Measurements from ENCODE around the gene MAP7.
"Not testable (repeated sequence)": the region's sequence is repeated elsewhere in the genome, so short reads cannot be mapped to it uniquely, and the experiment has no call there.

The MAP7 gene

GRCh38 chr6:136586295-136586694 lies 36.1 kb upstream of the MAP7 start:
- no peak for DNase-seq

DNA sequence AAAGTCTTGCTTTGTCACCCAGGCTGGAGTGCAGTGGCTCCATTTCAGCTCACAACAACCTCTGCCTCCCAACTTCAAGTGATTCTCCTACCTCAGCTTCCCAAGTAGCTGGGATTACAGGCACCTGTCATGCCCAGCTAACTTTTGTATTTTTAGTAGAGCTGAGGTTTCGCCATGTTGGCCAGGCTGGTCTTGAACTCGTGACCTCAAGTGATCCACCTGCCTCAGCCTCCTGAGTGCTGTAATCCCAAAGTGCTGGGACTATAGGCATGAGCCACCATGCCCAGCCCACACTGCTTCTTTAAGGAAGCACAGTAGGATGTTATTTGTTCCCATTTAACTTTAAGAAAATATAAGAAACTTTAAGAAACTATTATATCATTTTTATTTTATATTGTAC lies 35.3 kb upstream of the MAP7 start:
- not testable (repeated sequence) for H3K9me3 ChIP-seq (ENCODE audit: control insufficient read depth, low read length); DNase-seq; H3K4me3 ChIP-seq (ENCODE audit: insufficient read depth, low read depth, low read length, poor library complexity, severe bottlenecking); H3K27ac ChIP-seq (ENCODE audit: insufficient read depth, low read length, poor library complexity, severe bottlenecking); H3K27me3 ChIP-seq (replicated peaks; ENCODE audit: control insufficient read depth, insufficient read depth, low read length, poor library complexity, severe bottlenecking); H3K4me1 ChIP-seq (ENCODE audit: control insufficient read depth, insufficient read depth, low read length, poor library complexity, severe bottlenecking)
- H3K36me3 ChIP-seq (ENCODE audit: control insufficient read depth, insufficient read depth, low read length): peaks cover 43% of the 10 kb centered on the region

More at GRCh38 chr6:136586295-136586694, 36.1 kb upstream of the MAP7 start:
- Histone ChIP-seq H3K36me3 (ENCODE audit: control insufficient read depth, insufficient read depth, low read length) (peaks cover 39% of the 10 kb centered on the region), H3K27ac (ENCODE audit: insufficient read depth, low read length, poor library complexity, severe bottlenecking) (no peak overlapping the region), H3K4me1 (ENCODE audit: control insufficient read depth, insufficient read depth, low read length, poor library complexity, severe bottlenecking) (no peaks in the 10 kb centered on the region), H3K9me3 (ENCODE audit: control insufficient read depth, low read length) (no peaks in the 10 kb centered on the region), H3K27me3 (replicated peaks; ENCODE audit: control insufficient read depth, insufficient read depth, low read length, poor library complexity, severe bottlenecking) (no peaks in the 10 kb centered on the region), H3K4me3 (ENCODE audit: insufficient read depth, low read depth, low read length, poor library complexity, severe bottlenecking) (no peak overlapping the region)

GRCh38 chr6:136584290-136584689 lies 34.1 kb upstream of the MAP7 start:
- not testable (repeated sequence) for H3K27ac ChIP-seq (ENCODE audit: insufficient read depth, low read length, poor library complexity, severe bottlenecking); H3K27me3 ChIP-seq (replicated peaks; ENCODE audit: control insufficient read depth, insufficient read depth, low read length, poor library complexity, severe bottlenecking); H3K4me3 ChIP-seq (ENCODE audit: insufficient read depth, low read depth, low read length, poor library complexity, severe bottlenecking); DNase-seq; H3K9me3 ChIP-seq (ENCODE audit: control insufficient read depth, low read length); H3K4me1 ChIP-seq (ENCODE audit: control insufficient read depth, insufficient read depth, low read length, poor library complexity, severe bottlenecking)
- peaks cover 43% of the 10 kb centered on the region for H3K36me3 ChIP-seq (ENCODE audit: control insufficient read depth, insufficient read depth, low read length)

DNA sequence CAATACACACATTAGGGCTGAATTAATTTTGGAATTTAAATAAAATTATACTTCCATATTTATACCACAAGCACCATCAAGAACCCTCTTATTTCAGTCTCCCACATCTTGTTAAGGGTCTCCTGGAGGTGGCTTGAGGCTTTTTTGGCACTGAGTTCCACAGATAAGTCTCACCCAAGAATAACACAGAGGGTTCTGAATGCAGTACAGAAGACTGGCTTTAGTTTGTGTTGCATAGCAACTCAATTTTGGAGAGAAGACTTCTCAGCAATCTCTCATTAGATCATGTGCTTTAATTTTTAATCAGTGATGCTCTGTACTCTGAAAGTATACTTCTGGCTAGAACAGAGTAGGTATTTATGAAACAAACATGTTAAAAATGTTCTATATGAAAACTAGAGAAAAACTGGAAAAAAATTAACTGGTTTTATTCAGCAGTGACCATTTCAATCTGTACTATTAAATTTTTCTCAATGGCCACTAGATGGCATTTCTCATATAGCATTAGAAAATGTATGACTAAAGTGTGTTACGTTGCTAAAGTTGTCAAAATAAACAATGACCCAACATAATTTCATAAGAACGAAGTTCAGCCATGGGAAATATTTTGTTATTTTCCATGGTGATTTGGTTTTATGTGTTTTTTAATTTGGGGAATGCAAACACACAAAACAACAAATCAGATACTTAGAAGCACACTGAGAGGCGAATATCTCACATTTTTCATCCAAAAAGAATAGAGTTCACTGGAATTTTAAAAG lies 32.7 kb upstream of the MAP7 start:
- Histone ChIP-seq H3K9me3 (ENCODE audit: control insufficient read depth, low read length) (no peaks in the 10 kb centered on the region), H3K27me3 (replicated peaks; ENCODE audit: control insufficient read depth, insufficient read depth, low read length, poor library complexity, severe bottlenecking) (no peaks in the 10 kb centered on the region), H3K4me3 (ENCODE audit: insufficient read depth, low read depth, low read length, poor library complexity, severe bottlenecking) (no peak overlapping the region), H3K27ac (ENCODE audit: insufficient read depth, low read length, poor library complexity, severe bottlenecking) (no peak overlapping the region), H3K4me1 (ENCODE audit: control insufficient read depth, insufficient read depth, low read length, poor library complexity, severe bottlenecking) (no peaks in the 10 kb centered on the region), H3K36me3 (ENCODE audit: control insufficient read depth, insufficient read depth, low read length) (peaks cover 40% of the 10 kb centered on the region)
- no peak for DNase-seq

DNA sequence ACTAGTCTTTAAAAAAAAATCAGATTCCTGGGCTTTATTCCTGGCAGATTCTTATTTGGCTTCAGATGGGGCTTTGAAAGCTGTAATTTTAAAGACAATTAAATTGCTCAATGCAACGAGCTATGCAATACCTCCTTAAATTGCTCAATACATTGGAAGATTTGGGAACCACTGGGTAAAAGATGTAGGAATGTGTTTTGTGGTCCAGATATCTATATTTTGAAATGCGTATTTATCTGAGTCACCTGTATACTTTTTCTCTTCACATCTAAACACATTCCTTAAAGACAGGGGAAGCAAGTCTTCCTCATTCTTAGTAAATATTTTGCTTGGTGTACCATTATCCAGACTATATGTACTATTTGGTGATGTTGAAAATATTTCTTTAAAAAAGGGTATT lies 29.6 kb upstream of the MAP7 start:
- H3K27me3 ChIP-seq (replicated peaks; ENCODE audit: control insufficient read depth, insufficient read depth, low read length, poor library complexity, severe bottlenecking): no peaks in the 10 kb centered on the region
- no peak for DNase-seq
- no peak overlapping the region for H3K27ac ChIP-seq (ENCODE audit: insufficient read depth, low read length, poor library complexity, severe bottlenecking)
- H3K4me1 ChIP-seq (ENCODE audit: control insufficient read depth, insufficient read depth, low read length, poor library complexity, severe bottlenecking): no peaks in the 10 kb centered on the region
- peaks cover 59% of the 10 kb centered on the region for H3K36me3 ChIP-seq (ENCODE audit: control insufficient read depth, insufficient read depth, low read length)
- no peak overlapping the region for H3K4me3 ChIP-seq (ENCODE audit: insufficient read depth, low read depth, low read length, poor library complexity, severe bottlenecking)
- no peaks in the 10 kb centered on the region for H3K9me3 ChIP-seq (ENCODE audit: control insufficient read depth, low read length)

DNA sequence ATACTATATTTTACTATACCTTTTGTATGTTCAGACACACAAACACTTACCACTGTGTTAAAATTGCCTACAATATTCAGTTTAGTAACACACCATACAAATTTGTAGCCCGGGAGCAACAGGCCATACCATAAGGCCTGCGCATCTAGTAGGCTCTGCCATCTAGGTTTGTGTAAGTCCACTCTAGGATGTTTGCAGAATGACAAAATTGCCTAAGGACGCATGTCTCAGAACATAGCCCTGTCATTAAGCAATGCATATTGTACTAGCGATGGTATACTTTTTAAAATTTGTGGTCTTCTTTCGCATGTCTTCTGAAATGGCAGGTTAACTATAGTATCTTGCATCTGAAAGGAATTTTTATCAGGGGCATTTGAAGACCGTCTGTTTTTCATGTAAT lies 26.6 kb upstream of the MAP7 start:
- Histone ChIP-seq H3K27ac (ENCODE audit: insufficient read depth, low read length, poor library complexity, severe bottlenecking) (no peak overlapping the region), H3K4me1 (ENCODE audit: control insufficient read depth, insufficient read depth, low read length, poor library complexity, severe bottlenecking) (no peaks in the 10 kb centered on the region), H3K4me3 (ENCODE audit: insufficient read depth, low read depth, low read length, poor library complexity, severe bottlenecking) (no peak overlapping the region), H3K9me3 (ENCODE audit: control insufficient read depth, low read length) (no peaks in the 10 kb centered on the region), H3K27me3 (replicated peaks; ENCODE audit: control insufficient read depth, insufficient read depth, low read length, poor library complexity, severe bottlenecking) (no peaks in the 10 kb centered on the region), H3K36me3 (ENCODE audit: control insufficient read depth, insufficient read depth, low read length) (peaks cover 63% of the 10 kb centered on the region)
- no peak for DNase-seq

GRCh38 chr6:136571496-136571895 lies 21.3 kb upstream of the MAP7 start:
- no peak for DNase-seq
- no peak overlapping the region for H3K27ac ChIP-seq (ENCODE audit: insufficient read depth, low read length, poor library complexity, severe bottlenecking)
- no peak overlapping the region for H3K4me3 ChIP-seq (ENCODE audit: insufficient read depth, low read depth, low read length, poor library complexity, severe bottlenecking)
- H3K9me3 ChIP-seq (ENCODE audit: control insufficient read depth, low read length): no peaks in the 10 kb centered on the region
- H3K36me3 ChIP-seq (ENCODE audit: control insufficient read depth, insufficient read depth, low read length): peaks cover 42% of the 10 kb centered on the region
- H3K27me3 ChIP-seq (replicated peaks; ENCODE audit: control insufficient read depth, insufficient read depth, low read length, poor library complexity, severe bottlenecking): no peaks in the 10 kb centered on the region
- H3K4me1 ChIP-seq (ENCODE audit: control insufficient read depth, insufficient read depth, low read length, poor library complexity, severe bottlenecking): no peaks in the 10 kb centered on the region

DNA sequence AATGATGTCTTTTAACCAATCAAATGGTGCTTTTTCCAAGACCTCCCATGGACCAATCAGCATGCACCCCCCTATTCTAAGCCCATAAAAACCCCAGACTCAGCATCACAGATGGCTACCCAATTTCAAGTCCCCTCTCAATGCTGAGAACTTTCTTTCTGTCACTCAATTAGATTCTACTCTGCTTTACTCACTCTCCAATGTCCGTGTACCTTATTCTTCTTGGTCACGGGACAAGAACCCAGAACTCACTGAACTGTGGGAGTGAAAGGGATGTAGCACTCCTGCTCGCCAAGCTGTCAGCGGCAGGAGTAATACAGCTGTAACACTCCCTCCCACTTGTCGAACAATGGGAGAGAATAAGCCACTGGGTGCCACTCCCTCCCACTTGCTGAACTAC lies 20.8 kb upstream of the MAP7 start:
- H3K4me1 ChIP-seq (ENCODE audit: control insufficient read depth, insufficient read depth, low read length, poor library complexity, severe bottlenecking): no peaks in the 10 kb centered on the region
- peaks cover 38% of the 10 kb centered on the region for H3K36me3 ChIP-seq (ENCODE audit: control insufficient read depth, insufficient read depth, low read length)
- no peak for DNase-seq

GRCh38 chr6:136568129-136568528 lies 17.9 kb upstream of the MAP7 start:
- Histone ChIP-seq H3K36me3 (ENCODE audit: control insufficient read depth, insufficient read depth, low read length) (peaks cover 32% of the 10 kb centered on the region), H3K9me3 (ENCODE audit: control insufficient read depth, low read length) (no peaks in the 10 kb centered on the region), H3K4me1 (ENCODE audit: control insufficient read depth, insufficient read depth, low read length, poor library complexity, severe bottlenecking) (no peaks in the 10 kb centered on the region), H3K27ac (ENCODE audit: insufficient read depth, low read length, poor library complexity, severe bottlenecking) (no peak overlapping the region), H3K4me3 (ENCODE audit: insufficient read depth, low read depth, low read length, poor library complexity, severe bottlenecking) (no peak overlapping the region), H3K27me3 (replicated peaks; ENCODE audit: control insufficient read depth, insufficient read depth, low read length, poor library complexity, severe bottlenecking) (no peaks in the 10 kb centered on the region)
- no peak for DNase-seq

More for the DNA sequence above, 20.8 kb upstream of the MAP7 start:
- Histone ChIP-seq H3K9me3 (ENCODE audit: control insufficient read depth, low read length) (no peaks in the 10 kb centered on the region), H3K27ac (ENCODE audit: insufficient read depth, low read length, poor library complexity, severe bottlenecking) (no peak overlapping the region), H3K4me3 (ENCODE audit: insufficient read depth, low read depth, low read length, poor library complexity, severe bottlenecking) (no peak overlapping the region), H3K27me3 (replicated peaks; ENCODE audit: control insufficient read depth, insufficient read depth, low read length, poor library complexity, severe bottlenecking) (no peaks in the 10 kb centered on the region)

GRCh38 chr6:136567688-136568087 lies 17.5 kb upstream of the MAP7 start:
- no peak overlapping the region for H3K4me3 ChIP-seq (ENCODE audit: insufficient read depth, low read depth, low read length, poor library complexity, severe bottlenecking)
- no peak for DNase-seq
- peaks cover 32% of the 10 kb centered on the region for H3K36me3 ChIP-seq (ENCODE audit: control insufficient read depth, insufficient read depth, low read length)
- H3K9me3 ChIP-seq (ENCODE audit: control insufficient read depth, low read length): no peaks in the 10 kb centered on the region
- H3K27me3 ChIP-seq (replicated peaks; ENCODE audit: control insufficient read depth, insufficient read depth, low read length, poor library complexity, severe bottlenecking): no peaks in the 10 kb centered on the region
- no peaks in the 10 kb centered on the region for H3K4me1 ChIP-seq (ENCODE audit: control insufficient read depth, insufficient read depth, low read length, poor library complexity, severe bottlenecking)
- H3K27ac ChIP-seq (ENCODE audit: insufficient read depth, low read length, poor library complexity, severe bottlenecking): no peak overlapping the region

Measured in effector memory CD4-positive, alpha-beta T cell (primary cell).